NB4 (cell line): ENCODE data around the gene TEP1.

ENCODE experiments used
- POLR2A ChIP-seq: IDR thresholded peaks from 2 replicates; pipeline ENCODE4 v1.6.1; 2011; ENCODE audit warnings: mild to moderate bottlenecking; ENCODE audit not compliant: insufficient read length; ENCODE audit errors: extremely low read depth
- TF ChIP-seq, protein P1 (sequence below): IDR thresholded peaks from one replicate; pipeline ENCODE4 v1.5.1; 2012; ENCODE audit warnings: low read depth, low read length

- TF ChIP-seq, protein P1, sequence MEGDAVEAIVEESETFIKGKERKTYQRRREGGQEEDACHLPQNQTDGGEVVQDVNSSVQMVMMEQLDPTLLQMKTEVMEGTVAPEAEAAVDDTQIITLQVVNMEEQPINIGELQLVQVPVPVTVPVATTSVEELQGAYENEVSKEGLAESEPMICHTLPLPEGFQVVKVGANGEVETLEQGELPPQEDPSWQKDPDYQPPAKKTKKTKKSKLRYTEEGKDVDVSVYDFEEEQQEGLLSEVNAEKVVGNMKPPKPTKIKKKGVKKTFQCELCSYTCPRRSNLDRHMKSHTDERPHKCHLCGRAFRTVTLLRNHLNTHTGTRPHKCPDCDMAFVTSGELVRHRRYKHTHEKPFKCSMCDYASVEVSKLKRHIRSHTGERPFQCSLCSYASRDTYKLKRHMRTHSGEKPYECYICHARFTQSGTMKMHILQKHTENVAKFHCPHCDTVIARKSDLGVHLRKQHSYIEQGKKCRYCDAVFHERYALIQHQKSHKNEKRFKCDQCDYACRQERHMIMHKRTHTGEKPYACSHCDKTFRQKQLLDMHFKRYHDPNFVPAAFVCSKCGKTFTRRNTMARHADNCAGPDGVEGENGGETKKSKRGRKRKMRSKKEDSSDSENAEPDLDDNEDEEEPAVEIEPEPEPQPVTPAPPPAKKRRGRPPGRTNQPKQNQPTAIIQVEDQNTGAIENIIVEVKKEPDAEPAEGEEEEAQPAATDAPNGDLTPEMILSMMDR = no peak
- TF ChIP-seq POLR2A = no peak
These were observed 22.5 kb upstream of the TEP1 start, which contains the start of gene KLHL33 for GRCh38 chr14:20435582-20436362.
